Right atrium auricular region (tissue), 2 donors: ENCODE data around the gene ITGAD. TPM values are rescaled to one million over a fixed set of nuclear protein-coding genes. Genes with fewer than 3 reads are reported as not detected.

Source experiments
- DNase-seq: peaks from one replicate; pipeline ENCODE4 v3.0.0-alpha.2; 2019; ENCODE audit warnings: low spot score
- H3K27ac ChIP-seq, 2 donors: fragments of 200-600 bp; sonication (generic); 1 replicate in 1 of 2; 2 replicates in 1 of 2; pipeline ENCODE4 v1.5.1; 2016 to 2019
- H3K27me3 ChIP-seq, 2 donors: fragments of 200-600 bp; sonication (generic); one replicate each; pipeline versions ENCODE4 v1.5.1 to v1.6.0; 2017 to 2019
- H3K36me3 ChIP-seq: fragments of 200-600 bp; sonication (generic); one replicate; pipeline ENCODE4 v1.5.1; 2016
- H3K4me1 ChIP-seq, 2 donors: fragments of 200-600 bp; sonication (generic); one replicate each; pipeline versions ENCODE4 v1.5.1 to v1.6.0; 2017 to 2019
- H3K4me3 ChIP-seq, 2 donors: fragments of 200-600 bp; sonication (generic); 1 replicate in 1 of 2; 2 replicates in 1 of 2; pipeline ENCODE4 v1.5.1; 2017 to 2019; ENCODE audit warnings: mild to moderate bottlenecking in 1 of 2, moderate library complexity in 1 of 2
- H3K9me3 ChIP-seq, 2 donors: fragments of 200-600 bp; sonication (generic); one replicate each; pipeline ENCODE4 v1.5.1; 2019
- CTCF ChIP-seq, 2 donors: fragments of 200-600 bp; sonication (generic); IDR thresholded peaks; one replicate each; pipeline ENCODE4 v1.5.1; 2019; ENCODE audit warnings: antibody characterized with exemption in 2 of 2
- total RNA-seq, 2 donors: library from RNA; depleted of rRNA; stranded (reverse); fragments of >200 nt; gene quantifications; one replicate each; pipeline ENCODE4 v1.1.0, GENCODE V29; 2016

ITGAD gene
- total RNA-seq, 2 donors from 2014 or later: not detected

GRCh38 chr16:31363721-31364120 is 29.4 kb upstream of the ITGAD start:
- no peak for DNase-seq
- Histone ChIP-seq H3K27me3 (no peaks in the 10 kb centered on the region), H3K4me1 (no peaks in the 10 kb centered on the region), H3K27ac (no peak overlapping the region), H3K36me3 (no peaks in the 10 kb centered on the region), H3K4me3 (no peak overlapping the region), H3K9me3 (no peaks in the 10 kb centered on the region)
- no peak for TF ChIP-seq CTCF (IDR thresholded peaks at IDR 0.05)

- no peak for TF ChIP-seq CTCF (IDR thresholded peaks at IDR 0.05)
- Histone ChIP-seq H3K4me3 (no peak overlapping the region), H3K4me1 (no peaks in the 10 kb centered on the region), H3K9me3 (no peaks in the 10 kb centered on the region), H3K36me3 (no peaks in the 10 kb centered on the region), H3K27ac (no peak overlapping the region), H3K27me3 (no peaks in the 10 kb centered on the region)
- no peak for DNase-seq
These were observed 28.7 kb upstream of the ITGAD start for GRCh38 chr16:31364421-31364820.

GRCh38 chr16:31365131-31365865 is 27.8 kb upstream of the ITGAD start:
- H3K4me3 ChIP-seq: no peak overlapping the region
- no peak for TF ChIP-seq CTCF (IDR thresholded peaks at IDR 0.05)
- no peak overlapping the region for H3K27ac ChIP-seq
- no peaks in the 10 kb centered on the region for H3K9me3 ChIP-seq
- H3K4me1 ChIP-seq: no peaks in the 10 kb centered on the region
- no peak for DNase-seq
- H3K36me3 ChIP-seq: no peaks in the 10 kb centered on the region
- H3K27me3 ChIP-seq: no peaks in the 10 kb centered on the region

GRCh38 chr16:31367853-31368252 is 25.3 kb upstream of the ITGAD start:
- DNase-seq: no peak
- no peak for TF ChIP-seq CTCF (IDR thresholded peaks at IDR 0.05)
- H3K36me3 ChIP-seq: no peaks in the 10 kb centered on the region
- no peaks in the 10 kb centered on the region for H3K27me3 ChIP-seq
- H3K27ac ChIP-seq: no peak overlapping the region
- H3K4me1 ChIP-seq: no peaks in the 10 kb centered on the region
- H3K4me3 ChIP-seq: no peak overlapping the region
- H3K9me3 ChIP-seq: no peaks in the 10 kb centered on the region

- Histone ChIP-seq H3K27me3 (no peaks in the 10 kb centered on the region), H3K4me3 (no peak overlapping the region), H3K36me3 (no peaks in the 10 kb centered on the region), H3K27ac (no peak overlapping the region), H3K4me1 (no peaks in the 10 kb centered on the region), H3K9me3 (peaks cover 0 to 6% of the 10 kb centered on the region in 2 donors)
- no peak for DNase-seq
- TF ChIP-seq CTCF (IDR thresholded peaks at IDR 0.05): no peak
These were observed 22.1 kb upstream of the ITGAD start for GRCh38 chr16:31371008-31371407.
